Tibial nerve (tissue), 4 donors: ENCODE results near the gene KRT79. TPM values are rescaled to one million over a fixed set of nuclear protein-coding genes. Genes with fewer than 3 reads are reported as not detected.

Experiments
- DNase-seq, 2 donors: peaks; one replicate each; pipeline ENCODE4 v3.0.0-alpha.2; 2019; ENCODE audit warnings: low spot score in 2 of 2
- H3K27ac ChIP-seq, 4 donors: fragments of 200-600 bp; sonication (generic) in 3 of 4; one replicate each; pipeline ENCODE4 v1.5.1; 2017 to 2019; ENCODE audit warnings: mild to moderate bottlenecking in 1 of 4
- H3K27me3 ChIP-seq, 2 donors: fragments of 200-600 bp; sonication (generic) in 1 of 2; one replicate each; pipeline versions ENCODE4 v1.5.1 to v1.6.0; 2017 to 2019
- H3K36me3 ChIP-seq, 3 donors: fragments of 200-600 bp; sonication (generic); one replicate each; pipeline ENCODE4 v1.5.1; 2018 to 2019
- H3K4me1 ChIP-seq, 4 donors: fragments of 200-600 bp; sonication (generic) in 3 of 4; one replicate each; pipeline ENCODE4 v1.5.1; 2017 to 2019
- H3K4me3 ChIP-seq, 4 donors: fragments of 200-600 bp; sonication (generic) in 3 of 4; one replicate each; pipeline ENCODE4 v1.5.1; 2017 to 2019; ENCODE audit warnings: mild to moderate bottlenecking in 1 of 4, moderate library complexity in 1 of 4
- H3K9me3 ChIP-seq, 4 donors: fragments of 200-600 bp; sonication (generic) in 3 of 4; one replicate each; pipeline ENCODE4 v1.5.1; 2017 to 2019
- CTCF ChIP-seq, 5 experiments: fragments of 200-600 bp in 3 of 5; fragments of 450-650 bp in 2 of 5; sonication (generic) in 3 of 5; IDR thresholded peaks; one replicate each; pipeline ENCODE4 v1.5.1; 2016 to 2019; ENCODE audit warnings: antibody characterized with exemption in 5 of 5, mild to moderate bottlenecking in 3 of 5, moderate library complexity in 2 of 5
- EP300 ChIP-seq, 2 donors: sonication (generic); formaldehyde crosslinking; IDR thresholded peaks; one replicate each; pipeline ENCODE4 v1.6.1; 2017; ENCODE audit warnings: antibody characterized with exemption in 2 of 2, mild to moderate bottlenecking in 1 of 2
- POLR2A ChIP-seq, 2 donors: fragments of 450-650 bp; IDR thresholded peaks; one replicate each; pipeline ENCODE4 v1.6.1; 2017; ENCODE audit warnings: antibody characterized with exemption in 2 of 2, mild to moderate bottlenecking in 2 of 2, moderate library complexity in 2 of 2
- WGBS, 2 donors: methylation state at CpG; one replicate each; pipeline ENCODE4 v1.1.5; 2018; 5-methylcytosine and 5-hydroxymethylcytosine counted together
- total RNA-seq, 4 donors: library from RNA; depleted of rRNA; stranded (reverse); fragments of >200 nt; gene quantifications; one replicate each; pipeline ENCODE4 v1.1.0, GENCODE V29; 2016

The KRT79 gene
- total RNA-seq, 4 donors from 2014 or later = 3.9 TPM; not detected in 3

- Histone ChIP-seq H3K4me3 (no peak overlapping the region), H3K36me3 (no peaks in the 10 kb centered on the region), H3K27me3 (no peaks in the 10 kb centered on the region), H3K4me1 (no peaks in the 10 kb centered on the region), H3K27ac (no peak overlapping the region), H3K9me3 (no peaks in the 10 kb centered on the region)
- WGBS, 2 donors = 81 to 85% methylated on average over 4 of the region's 4 CpGs
- DNase-seq = no peak
- TF ChIP-seq CTCF (IDR thresholded peaks at IDR 0.05) (no peak), EP300 (IDR thresholded peaks at IDR 0.05) (no peak), POLR2A (IDR thresholded peaks at IDR 0.05) (no peak)
Observed at GRCh38 chr12:52825961-52826360, 8.2 kb downstream of the KRT79 start.

- 81 to 83% methylated on average over 4 to 5 of the region's 5 CpGs for WGBS, 2 donors
- no peaks in the 10 kb centered on the region for H3K36me3 ChIP-seq
- H3K27ac ChIP-seq = no peak overlapping the region
- H3K9me3 ChIP-seq = no peaks in the 10 kb centered on the region
- no peaks in the 10 kb centered on the region for H3K27me3 ChIP-seq
- no peak overlapping the region for H3K4me3 ChIP-seq
- no peak for TF ChIP-seq CTCF (IDR thresholded peaks at IDR 0.05)
- no peak for TF ChIP-seq POLR2A (IDR thresholded peaks at IDR 0.05)
- TF ChIP-seq EP300 (IDR thresholded peaks at IDR 0.05) = no peak
- H3K4me1 ChIP-seq = no peaks in the 10 kb centered on the region
- no peak for DNase-seq
Observed at GRCh38 chr12:52824741-52825410, 9.2 kb downstream of the KRT79 start.

- no peaks in the 10 kb centered on the region for H3K27me3 ChIP-seq
- WGBS, 2 donors = 90 to 91% methylated on average over 9 to 15 of the region's 15 CpGs
- no peak overlapping the region for H3K27ac ChIP-seq
- H3K36me3 ChIP-seq = no peaks in the 10 kb centered on the region
- TF ChIP-seq CTCF (IDR thresholded peaks at IDR 0.05) (no peak), EP300 (IDR thresholded peaks at IDR 0.05) (no peak), POLR2A (IDR thresholded peaks at IDR 0.05) (no peak)
- no peaks in the 10 kb centered on the region for H3K4me1 ChIP-seq
- DNase-seq = no peak
- H3K9me3 ChIP-seq = no peaks in the 10 kb centered on the region
- H3K4me3 ChIP-seq = no peak overlapping the region
Observed at GRCh38 chr12:52823761-52824450, 10.2 kb downstream of the KRT79 start.

GRCh38 chr12:52822771-52823510 lies 11.2 kb downstream of the KRT79 start:
- no peaks in the 10 kb centered on the region for H3K27me3 ChIP-seq
- no peak overlapping the region for H3K4me3 ChIP-seq
- TF ChIP-seq EP300 (IDR thresholded peaks at IDR 0.05) = no peak
- no peak for TF ChIP-seq CTCF (IDR thresholded peaks at IDR 0.05)
- no peak for TF ChIP-seq POLR2A (IDR thresholded peaks at IDR 0.05)
- H3K4me1 ChIP-seq = no peaks in the 10 kb centered on the region
- H3K27ac ChIP-seq = no peak overlapping the region
- H3K36me3 ChIP-seq = no peaks in the 10 kb centered on the region
- no peak for DNase-seq
- no peaks in the 10 kb centered on the region for H3K9me3 ChIP-seq
- 65 to 67% methylated on average over 16 of the region's 16 CpGs for WGBS, 2 donors
